HUES48 (cell line): Measurements from ENCODE around the gene GBX2.

Source experiments
- H3K27ac ChIP-seq: one replicate; pipeline ENCODE4 v1.7.0; 2013; ENCODE audit warnings: low read depth, low read length, inconsistent platforms
- H3K27me3 ChIP-seq: 2 replicates; pipeline ENCODE4 v1.6.1; 2013; ENCODE audit warnings: mild to moderate bottlenecking, low read length; ENCODE audit not compliant: control insufficient read depth, insufficient read depth
- H3K36me3 ChIP-seq: 2 replicates; pipeline ENCODE4 v1.6.1; 2013; ENCODE audit warnings: low read length; ENCODE audit not compliant: control insufficient read depth, insufficient read depth
- H3K4me1 ChIP-seq: 2 replicates; pipeline ENCODE4 v1.6.1; 2013; ENCODE audit warnings: mild to moderate bottlenecking, low read length; ENCODE audit not compliant: control insufficient read depth, insufficient read depth
- H3K4me3 ChIP-seq: 2 replicates; pipeline ENCODE4 v1.5.1; 2013; ENCODE audit warnings: mild to moderate bottlenecking, low read depth, low read length
- H3K9ac ChIP-seq: 2 replicates; pipeline ENCODE4 v1.6.1; 2013; ENCODE audit warnings: mild to moderate bottlenecking, low read depth, low read length, moderate library complexity
- H3K9me3 ChIP-seq: 2 replicates; pipeline ENCODE4 v1.6.1; 2013; ENCODE audit warnings: low read length; ENCODE audit not compliant: control insufficient read depth, insufficient read depth

Gene GBX2

DNA sequence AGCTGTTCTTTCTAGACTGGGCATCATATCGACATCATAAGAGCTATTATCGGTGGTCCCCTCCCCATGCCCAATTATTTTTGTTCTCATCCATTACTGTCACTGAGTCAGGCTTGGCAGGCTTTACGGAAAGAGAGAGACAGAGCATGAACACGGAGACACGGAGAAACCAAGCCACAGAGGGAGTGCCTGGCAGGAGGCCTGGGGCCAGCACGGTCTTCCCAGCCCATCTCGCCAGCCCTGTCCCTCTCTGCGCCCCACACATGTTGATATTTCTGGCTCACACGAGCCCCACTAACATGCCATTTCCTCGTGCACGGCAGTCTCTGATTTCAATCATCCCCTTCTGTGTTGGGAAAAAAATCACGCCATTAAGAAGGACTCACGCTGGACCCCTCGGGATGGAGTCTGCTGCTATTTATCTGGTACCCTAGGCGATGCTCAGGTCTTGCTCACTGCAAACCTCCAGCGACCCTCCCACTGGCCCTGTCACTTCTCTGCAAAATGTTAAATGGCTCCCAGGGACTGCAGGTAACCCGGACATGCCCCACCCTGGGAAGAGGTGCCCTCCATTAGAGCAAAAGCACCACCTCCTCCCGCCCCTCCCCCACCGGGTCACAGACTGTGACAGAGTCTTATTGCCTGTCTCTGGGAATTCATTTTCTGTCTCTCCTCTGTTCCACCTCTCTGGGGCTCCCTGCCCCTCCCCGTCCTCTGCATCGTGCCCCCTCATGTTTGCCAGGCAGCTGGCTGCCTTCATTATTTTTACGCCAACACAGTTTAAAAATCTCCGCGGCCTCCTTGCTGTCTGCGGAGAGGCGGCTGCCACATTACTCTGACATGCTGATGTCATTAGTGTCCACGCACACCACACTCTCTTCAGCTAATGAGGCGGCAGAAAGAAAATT lies 40.1 kb upstream of the GBX2 start:
- no peaks in the 10 kb centered on the region for H3K4me1 ChIP-seq
- no peak overlapping the region for H3K27ac ChIP-seq
- H3K9me3 ChIP-seq, result no peaks in the 10 kb centered on the region
- no peaks in the 10 kb centered on the region for H3K27me3 ChIP-seq
- no peaks in the 10 kb centered on the region for H3K36me3 ChIP-seq
- no peak overlapping the region for H3K4me3 ChIP-seq
- no peak overlapping the region for H3K9ac ChIP-seq

DNA sequence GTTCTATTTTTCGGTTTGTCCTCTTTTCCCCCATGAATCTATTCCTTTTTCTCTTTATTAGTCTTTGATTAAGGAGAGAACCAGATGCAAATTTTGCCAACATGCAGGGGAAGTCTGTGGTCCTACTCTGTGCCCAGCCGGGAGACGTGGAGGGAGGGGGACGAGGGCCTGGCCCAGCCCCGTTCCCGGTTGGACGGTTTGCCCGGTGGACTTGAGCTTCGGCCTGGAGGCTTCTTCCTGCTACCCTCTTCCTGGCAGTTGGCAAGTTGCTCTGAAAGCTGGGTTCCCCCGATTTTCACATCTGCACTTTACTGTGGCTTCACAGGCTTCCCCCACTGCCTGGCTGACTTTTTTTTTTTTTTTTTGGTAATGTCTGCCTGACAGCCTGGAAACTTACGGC lies 39.3 kb upstream of the GBX2 start:
- H3K27ac ChIP-seq, result no peak overlapping the region
- H3K9me3 ChIP-seq, result no peaks in the 10 kb centered on the region
- H3K4me1 ChIP-seq, result no peaks in the 10 kb centered on the region

DNA sequence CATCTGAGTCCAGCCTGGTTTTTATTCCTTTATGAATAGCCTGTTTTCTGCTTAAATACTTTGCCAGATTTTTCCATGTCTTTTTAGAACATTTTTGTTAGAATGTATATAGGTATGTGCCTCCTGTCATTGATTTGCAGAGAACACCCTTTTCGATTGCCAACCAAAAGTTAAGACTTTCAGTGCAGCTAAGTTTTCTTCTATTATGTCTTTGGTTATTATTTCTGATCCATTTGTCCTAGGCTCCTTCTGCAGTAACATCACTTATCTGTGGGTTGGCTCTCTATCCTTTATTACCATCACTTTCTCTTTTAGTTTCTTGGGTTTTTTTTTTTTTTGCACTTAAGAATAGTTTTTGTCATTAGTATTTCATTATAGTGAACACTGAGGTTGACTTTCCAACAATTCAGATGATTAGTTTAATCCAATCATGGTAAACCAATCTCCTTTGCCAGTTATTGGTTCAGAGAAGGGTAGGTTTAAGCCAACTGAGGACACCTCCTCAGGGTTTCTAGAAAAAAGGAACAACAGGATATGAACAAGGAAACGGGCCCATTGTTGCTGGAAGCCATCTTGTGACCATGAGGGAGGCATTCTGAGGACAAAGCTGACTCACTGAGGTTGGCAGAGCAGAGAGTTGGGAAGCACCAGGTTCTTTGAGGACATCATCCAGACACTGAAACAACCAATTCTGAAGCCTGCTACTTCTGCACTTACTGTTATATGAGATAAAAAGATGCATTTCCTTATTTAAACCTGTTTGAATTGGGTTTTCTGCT lies 37.9 kb upstream of the GBX2 start:
- Histone ChIP-seq H3K36me3 (no peaks in the 10 kb centered on the region), H3K27me3 (no peaks in the 10 kb centered on the region), H3K27ac (no peak overlapping the region), H3K9ac (no peak overlapping the region), H3K4me1 (no peaks in the 10 kb centered on the region), H3K4me3 (no peak overlapping the region), H3K9me3 (no peaks in the 10 kb centered on the region)

More for the DNA sequence above, 39.3 kb upstream of the GBX2 start:
- no peaks in the 10 kb centered on the region for H3K27me3 ChIP-seq
- H3K4me3 ChIP-seq, result no peak overlapping the region
- no peak overlapping the region for H3K9ac ChIP-seq
- no peaks in the 10 kb centered on the region for H3K36me3 ChIP-seq

DNA sequence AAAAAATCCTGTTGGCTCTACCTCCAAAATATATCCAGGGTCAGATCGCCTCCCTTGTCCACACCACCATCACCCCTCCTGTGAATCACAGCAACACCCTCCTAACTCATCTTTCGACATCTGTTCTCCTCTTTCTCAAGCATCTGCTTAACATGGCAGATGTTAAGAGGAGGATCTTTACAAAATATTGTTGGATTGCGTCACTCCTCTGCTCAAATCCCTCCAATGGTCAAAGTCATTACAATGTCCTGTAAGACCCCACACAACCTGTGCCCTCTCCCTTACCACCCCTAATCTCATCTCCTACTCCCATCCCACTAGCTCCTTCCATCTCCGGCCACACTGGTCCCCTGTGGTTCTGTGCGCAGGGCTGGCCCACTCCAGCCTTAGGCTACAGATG lies 36.8 kb upstream of the GBX2 start:
- Histone ChIP-seq H3K27ac (no peak overlapping the region), H3K36me3 (no peaks in the 10 kb centered on the region), H3K9me3 (no peaks in the 10 kb centered on the region), H3K27me3 (no peaks in the 10 kb centered on the region), H3K4me3 (no peak overlapping the region), H3K9ac (no peak overlapping the region), H3K4me1 (no peaks in the 10 kb centered on the region)

DNA sequence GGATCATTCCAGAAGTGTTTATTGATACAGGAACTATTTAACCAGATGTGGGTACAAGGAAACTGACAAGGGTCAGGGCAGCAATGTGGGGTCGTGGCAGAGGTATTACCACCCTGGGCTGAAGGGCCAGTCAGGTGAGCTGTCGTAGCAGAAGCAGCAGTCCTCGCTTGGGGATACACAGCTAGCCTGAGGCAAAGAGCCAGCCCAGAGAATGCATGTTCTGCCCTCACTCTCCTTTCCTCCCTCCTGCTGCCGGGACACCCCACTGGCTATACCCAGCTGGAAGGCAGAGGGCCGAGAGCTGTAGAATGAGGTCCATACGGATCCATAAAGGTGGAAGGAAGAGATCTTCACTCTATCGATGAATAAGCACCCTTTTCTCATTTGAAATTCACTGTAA lies 32.2 kb upstream of the GBX2 start:
- no peaks in the 10 kb centered on the region for H3K4me1 ChIP-seq
- no peak overlapping the region for H3K4me3 ChIP-seq
- H3K27me3 ChIP-seq, result no peaks in the 10 kb centered on the region
- no peak overlapping the region for H3K9ac ChIP-seq
- no peak overlapping the region for H3K27ac ChIP-seq
- no peaks in the 10 kb centered on the region for H3K9me3 ChIP-seq
- no peaks in the 10 kb centered on the region for H3K36me3 ChIP-seq

DNA sequence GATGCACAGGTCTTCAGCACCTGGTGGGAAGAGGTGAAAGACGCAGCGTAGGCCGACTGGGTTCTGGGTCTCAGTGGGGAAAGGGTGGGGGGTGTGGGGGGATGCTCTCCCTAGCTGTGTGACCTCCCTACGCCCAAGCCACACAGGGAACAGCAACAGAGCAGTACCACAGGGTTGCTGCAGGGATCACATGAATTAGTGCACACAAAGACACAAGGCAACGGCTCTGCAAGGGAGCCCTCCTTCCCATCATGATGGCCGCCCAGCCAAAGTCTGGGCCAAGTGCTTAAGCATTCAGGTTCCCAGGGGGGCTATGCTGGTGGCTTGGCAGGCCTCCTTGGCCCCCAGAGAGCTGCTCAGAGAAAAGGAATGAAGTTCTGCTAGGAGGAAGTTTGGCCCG lies 28.2 kb upstream of the GBX2 start:
- Histone ChIP-seq H3K27me3 (no peaks in the 10 kb centered on the region), H3K4me1 (no peaks in the 10 kb centered on the region), H3K36me3 (no peaks in the 10 kb centered on the region), H3K9ac (no peak overlapping the region), H3K4me3 (no peak overlapping the region), H3K9me3 (no peaks in the 10 kb centered on the region), H3K27ac (no peak overlapping the region)

DNA sequence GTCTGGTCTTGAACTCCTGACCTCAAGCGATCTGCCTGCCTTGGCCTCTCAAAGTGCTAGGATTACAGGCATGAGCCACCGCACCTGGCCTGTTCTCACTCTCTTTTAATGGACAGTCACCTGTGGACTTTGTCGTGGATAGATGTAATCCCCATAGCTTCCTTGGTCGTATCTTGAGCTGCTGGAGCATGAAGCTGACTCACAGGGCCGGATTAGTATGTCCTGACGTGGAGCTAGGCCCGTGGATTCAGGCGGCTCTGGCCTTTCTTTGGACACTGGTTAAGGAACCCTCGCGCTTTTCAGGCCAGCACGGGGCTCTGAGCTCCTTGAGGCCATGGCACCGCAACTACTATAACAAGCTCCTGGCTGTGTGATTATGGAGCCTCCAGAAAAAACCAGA lies 27.5 kb upstream of the GBX2 start:
- Histone ChIP-seq H3K27ac (no peak overlapping the region), H3K4me3 (no peak overlapping the region), H3K9ac (no peak overlapping the region), H3K4me1 (no peaks in the 10 kb centered on the region), H3K27me3 (no peaks in the 10 kb centered on the region), H3K9me3 (no peaks in the 10 kb centered on the region; the same call in 1 of the 2 replicates), H3K36me3 (no peaks in the 10 kb centered on the region)

DNA sequence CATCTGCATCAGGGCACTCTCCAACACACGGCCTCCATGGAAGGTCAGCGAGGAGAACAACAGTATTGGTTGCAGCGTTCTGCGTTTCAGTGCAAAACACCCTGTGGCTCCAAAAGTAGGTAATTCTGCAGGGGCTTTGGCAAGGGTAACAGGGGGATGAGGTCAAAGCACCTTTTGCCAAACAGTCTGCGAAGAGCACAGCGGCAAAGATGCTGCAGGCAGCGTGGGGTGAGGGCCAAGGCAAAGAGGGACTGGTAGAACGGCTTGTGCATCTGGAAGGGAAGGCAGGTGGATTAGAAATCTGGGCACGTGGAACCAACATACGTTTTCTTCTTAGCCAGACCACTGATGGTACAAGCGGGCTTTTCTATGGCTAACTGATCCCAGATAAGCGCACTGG lies 26.6 kb upstream of the GBX2 start:
- H3K9ac ChIP-seq, result no peak overlapping the region
- H3K4me1 ChIP-seq, result no peaks in the 10 kb centered on the region
- H3K36me3 ChIP-seq, result no peaks in the 10 kb centered on the region
- no peak overlapping the region for H3K27ac ChIP-seq
- H3K4me3 ChIP-seq, result no peak overlapping the region
- no peaks in the 10 kb centered on the region for H3K27me3 ChIP-seq
- H3K9me3 ChIP-seq, result no peaks in the 10 kb centered on the region; the same call in 1 of the 2 replicates

DNA sequence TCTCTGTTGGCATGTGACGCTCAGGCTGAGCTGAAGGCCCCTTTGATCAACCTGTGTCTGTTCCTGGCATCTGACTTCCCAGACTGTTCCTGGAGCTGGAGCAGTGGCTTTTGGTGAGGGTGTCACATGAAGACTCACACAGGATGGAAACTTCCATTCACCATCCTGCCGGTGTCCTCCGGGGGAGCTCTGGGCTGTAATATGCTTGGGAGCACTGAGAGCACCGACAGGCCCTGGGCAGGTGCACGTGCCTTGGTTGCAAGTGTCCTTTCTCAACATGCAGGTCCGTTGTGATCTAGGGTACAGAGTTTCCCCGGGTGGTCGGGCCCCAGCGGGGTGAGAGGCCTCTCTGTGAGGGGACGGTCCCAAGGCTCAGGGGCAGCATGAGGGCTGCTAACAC lies 24.8 kb upstream of the GBX2 start:
- Histone ChIP-seq H3K27me3 (no peaks in the 10 kb centered on the region), H3K9me3 (no peaks in the 10 kb centered on the region; the same call in 1 of the 2 replicates), H3K4me3 (no peak overlapping the region), H3K36me3 (no peaks in the 10 kb centered on the region), H3K9ac (no peak overlapping the region), H3K27ac (no peak overlapping the region), H3K4me1 (no peaks in the 10 kb centered on the region)

DNA sequence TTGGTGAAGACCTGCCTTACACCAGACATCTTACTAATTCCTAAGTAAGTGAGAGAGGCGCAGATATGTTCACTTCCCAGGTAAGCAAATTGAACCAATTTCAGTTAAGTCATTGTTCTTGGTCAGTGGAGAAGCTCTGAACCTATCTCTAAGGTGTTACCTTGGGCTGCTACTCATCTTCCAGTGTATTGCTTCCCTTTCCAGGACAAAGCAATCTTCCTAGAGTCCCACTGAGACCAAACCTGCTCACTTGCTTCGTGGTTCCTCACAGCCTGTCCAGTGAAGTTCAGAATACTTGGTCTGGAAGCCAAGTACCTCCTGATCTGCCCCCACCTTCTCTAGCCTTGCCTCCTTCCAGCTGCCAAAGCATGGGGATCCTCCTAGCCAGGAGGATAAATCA lies 22.5 kb upstream of the GBX2 start:
- Histone ChIP-seq H3K4me1 (no peaks in the 10 kb centered on the region), H3K4me3 (no peak overlapping the region), H3K9ac (no peak overlapping the region), H3K9me3 (no peaks in the 10 kb centered on the region; the same call in 1 of the 2 replicates), H3K36me3 (no peaks in the 10 kb centered on the region), H3K27me3 (no peaks in the 10 kb centered on the region), H3K27ac (no peak overlapping the region)

DNA sequence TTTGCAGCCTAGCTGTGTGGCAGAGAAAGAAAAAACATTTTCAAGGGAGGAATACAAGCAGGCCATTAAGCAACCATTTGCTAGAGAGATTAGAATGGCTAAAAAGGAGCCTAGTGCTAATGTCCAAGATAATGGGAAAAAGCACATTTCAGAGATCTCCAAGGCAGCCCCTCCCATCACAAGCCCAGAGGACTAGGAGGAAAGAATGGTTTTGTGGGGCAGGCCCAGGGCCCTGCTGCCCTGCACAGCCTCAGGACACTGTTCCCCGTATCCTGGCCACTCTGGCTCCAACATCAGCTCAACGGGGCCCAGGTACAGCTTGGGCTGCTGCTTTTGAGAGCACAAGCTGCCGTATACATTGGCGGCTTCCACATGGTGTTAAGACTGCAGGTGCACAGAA lies 16.5 kb upstream of the GBX2 start:
- H3K9ac ChIP-seq, result no peak overlapping the region
- H3K27me3 ChIP-seq, result peaks cover 10% of the 10 kb centered on the region
- H3K4me3 ChIP-seq, result no peak overlapping the region
- no peak overlapping the region for H3K27ac ChIP-seq
- peaks cover 7% of the 10 kb centered on the region; the same call in 1 of the 2 replicates for H3K4me1 ChIP-seq
- H3K36me3 ChIP-seq, result no peaks in the 10 kb centered on the region
- H3K9me3 ChIP-seq, result no peaks in the 10 kb centered on the region
